GM10266 (cell line): Measurements from ENCODE around the gene RNF41.

Experiments
- DNase-seq: peaks from one replicate; pipeline ENCODE4 v3.0.0; 2012; ENCODE audit errors: extremely low spot score
- TF ChIP-seq, protein P1 (sequence below): IDR thresholded peaks from 2 replicates; pipeline ENCODE4 v1.5.1; 2012; ENCODE audit warnings: mild to moderate bottlenecking, low read depth; ENCODE audit not compliant: control insufficient read depth, insufficient read depth; ENCODE audit errors: missing control alignments

The RNF41 gene

DNA sequence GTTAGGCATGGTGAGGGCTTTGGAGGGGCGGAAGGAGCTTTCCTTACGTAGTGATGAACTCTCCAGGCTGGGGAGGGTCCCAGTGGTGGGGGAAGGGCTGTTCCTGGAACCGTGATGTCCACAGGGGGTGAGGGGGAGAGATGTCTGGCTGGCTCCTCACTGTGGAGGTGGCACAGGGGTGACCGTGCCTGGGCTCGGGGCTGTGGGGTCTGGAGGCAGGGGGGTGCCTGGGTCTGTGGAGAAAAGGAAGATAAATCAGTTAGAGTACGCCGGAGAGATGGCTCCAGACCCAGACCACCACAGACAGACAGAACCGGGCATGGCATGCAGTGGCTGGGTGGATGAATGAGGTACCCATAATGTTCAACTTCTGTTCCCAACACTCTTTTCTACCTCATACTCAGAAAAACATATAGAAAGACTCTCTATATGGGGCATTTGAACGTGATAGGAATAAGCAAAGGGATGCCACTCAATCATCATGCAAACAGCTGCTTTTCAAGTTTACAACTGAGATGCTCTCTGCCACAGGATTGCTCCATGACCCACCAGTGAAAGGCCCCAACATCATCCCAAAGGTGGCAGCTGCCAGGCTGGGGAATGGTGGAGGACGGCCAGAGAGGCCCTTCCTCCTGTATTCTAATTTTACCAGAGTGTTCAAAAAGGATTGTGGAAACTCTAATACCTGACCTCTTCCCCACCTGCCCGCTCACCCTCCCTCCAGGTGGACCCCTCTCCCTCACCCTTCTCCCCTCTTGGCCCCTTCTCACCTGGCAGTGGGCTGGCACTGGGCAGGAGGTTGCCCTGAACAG, 58.0 kb downstream of the RNF41 start:
- DNase-seq = no peak
- TF ChIP-seq, protein P1, sequence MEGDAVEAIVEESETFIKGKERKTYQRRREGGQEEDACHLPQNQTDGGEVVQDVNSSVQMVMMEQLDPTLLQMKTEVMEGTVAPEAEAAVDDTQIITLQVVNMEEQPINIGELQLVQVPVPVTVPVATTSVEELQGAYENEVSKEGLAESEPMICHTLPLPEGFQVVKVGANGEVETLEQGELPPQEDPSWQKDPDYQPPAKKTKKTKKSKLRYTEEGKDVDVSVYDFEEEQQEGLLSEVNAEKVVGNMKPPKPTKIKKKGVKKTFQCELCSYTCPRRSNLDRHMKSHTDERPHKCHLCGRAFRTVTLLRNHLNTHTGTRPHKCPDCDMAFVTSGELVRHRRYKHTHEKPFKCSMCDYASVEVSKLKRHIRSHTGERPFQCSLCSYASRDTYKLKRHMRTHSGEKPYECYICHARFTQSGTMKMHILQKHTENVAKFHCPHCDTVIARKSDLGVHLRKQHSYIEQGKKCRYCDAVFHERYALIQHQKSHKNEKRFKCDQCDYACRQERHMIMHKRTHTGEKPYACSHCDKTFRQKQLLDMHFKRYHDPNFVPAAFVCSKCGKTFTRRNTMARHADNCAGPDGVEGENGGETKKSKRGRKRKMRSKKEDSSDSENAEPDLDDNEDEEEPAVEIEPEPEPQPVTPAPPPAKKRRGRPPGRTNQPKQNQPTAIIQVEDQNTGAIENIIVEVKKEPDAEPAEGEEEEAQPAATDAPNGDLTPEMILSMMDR = no peak

DNA sequence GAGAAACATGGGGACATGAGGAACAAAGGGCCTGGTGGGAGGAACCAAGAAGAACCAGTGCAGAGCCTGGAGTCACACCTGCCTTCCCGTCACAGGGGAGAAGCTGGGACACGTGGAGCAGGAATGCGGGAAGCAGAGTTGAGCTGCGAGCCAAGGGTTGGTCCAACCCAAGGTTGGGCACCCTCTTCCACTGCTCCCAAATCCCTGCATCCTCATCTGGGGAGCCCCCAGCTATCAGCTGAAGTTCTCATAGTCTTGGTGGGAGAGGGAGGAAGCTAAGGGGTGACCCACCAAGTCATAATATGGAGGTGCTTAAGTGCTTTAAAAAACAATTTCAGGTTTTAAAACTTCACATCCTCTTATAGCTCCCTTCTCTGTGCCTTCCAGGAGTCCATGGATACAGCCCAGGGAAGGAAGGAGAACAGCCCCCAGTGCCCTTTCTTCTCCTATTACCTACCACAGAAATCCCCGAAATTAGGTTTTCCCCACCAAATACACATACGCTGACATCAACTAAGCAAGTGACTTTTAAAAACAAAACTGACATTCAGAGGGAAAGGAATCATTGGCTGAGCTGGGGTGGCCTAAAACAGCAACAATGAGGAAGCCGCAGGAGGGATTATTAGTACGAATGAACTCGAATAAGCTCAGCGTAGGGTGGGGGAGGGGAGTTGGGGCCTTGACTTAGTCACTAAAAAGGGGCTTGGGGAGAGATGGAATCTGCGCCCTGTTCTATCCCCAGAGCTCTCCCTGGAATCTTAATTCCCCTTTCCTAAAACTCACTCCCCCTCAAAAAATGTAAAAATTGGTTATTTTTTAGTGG, 59.0 kb downstream of the RNF41 start:
- TF ChIP-seq, protein P1 = no peak
- DNase-seq = no peak

DNA sequence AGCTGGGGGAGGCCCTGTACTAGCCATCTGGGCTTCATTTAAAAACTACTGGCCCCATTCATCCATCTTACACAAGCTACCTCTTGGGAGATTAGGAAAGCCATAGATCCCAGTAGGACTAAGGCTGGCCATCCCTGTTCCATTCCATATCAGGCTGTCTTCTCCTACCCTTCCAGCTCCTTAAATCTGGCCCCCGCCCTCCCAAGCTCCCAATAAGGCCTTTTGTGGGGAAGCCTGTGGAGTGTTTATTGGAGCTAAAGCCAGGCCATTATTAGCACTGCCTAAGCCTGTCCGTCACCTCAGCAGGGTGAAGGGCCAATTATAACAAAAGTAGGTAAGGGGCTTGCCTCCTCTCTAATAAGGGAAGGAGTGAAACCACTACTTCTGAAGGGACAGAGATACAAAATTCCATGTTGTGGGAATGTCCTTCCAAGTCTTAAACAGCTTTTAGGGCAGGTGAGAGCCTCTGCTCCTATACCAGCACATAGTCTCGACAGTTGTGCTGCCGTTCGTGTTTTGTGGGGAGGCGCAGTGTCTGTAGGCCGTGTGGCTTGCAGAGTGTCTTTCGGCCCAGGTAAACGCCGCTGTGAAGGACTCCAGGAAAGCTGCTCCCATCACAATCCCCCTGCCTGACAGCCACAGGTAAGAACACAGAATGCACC, 59.9 kb downstream of the RNF41 start:
- TF ChIP-seq, protein P1 = no peak
- no peak for DNase-seq

DNA sequence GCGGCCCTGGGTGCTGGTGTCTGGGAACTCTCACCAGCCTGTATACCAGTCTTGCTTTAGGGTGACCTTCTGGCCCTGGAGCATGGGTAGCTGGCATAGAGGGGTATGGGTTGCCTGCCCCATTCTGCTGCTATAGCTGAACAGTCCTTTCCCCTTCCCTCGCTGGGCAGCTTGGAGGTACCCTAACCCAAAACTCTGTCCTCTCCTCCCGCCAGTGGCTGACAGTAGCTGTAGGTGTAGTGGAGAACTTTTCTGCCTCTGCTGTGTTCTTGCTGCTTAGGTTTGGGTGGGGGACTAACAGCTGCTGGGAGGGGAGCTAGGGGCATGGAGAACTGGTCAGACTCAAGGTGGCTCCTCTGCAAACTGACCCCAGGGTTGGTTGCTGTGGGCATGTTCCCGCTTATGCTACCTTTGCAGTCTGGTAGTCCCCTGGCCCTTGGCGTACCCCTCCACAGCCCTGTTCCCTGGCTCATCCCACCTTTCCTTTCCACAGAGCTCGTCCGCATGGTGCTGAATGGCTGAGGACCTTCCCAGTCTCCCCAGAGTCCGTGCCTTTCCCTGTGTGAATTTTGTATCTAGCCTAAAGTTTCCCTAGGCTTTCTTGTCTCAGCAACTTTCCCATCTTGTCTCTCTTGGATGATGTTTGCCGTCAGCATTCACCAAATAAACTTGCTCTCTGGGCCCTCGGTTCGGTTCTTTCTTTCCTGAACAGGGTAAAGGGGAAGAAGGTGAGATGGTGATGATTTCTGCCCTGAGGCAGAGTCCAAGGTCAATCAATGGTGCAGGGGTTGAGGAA, 60.6 kb downstream of the RNF41 start:
- TF ChIP-seq, protein P1 = no peak
- no peak for DNase-seq

DNA sequence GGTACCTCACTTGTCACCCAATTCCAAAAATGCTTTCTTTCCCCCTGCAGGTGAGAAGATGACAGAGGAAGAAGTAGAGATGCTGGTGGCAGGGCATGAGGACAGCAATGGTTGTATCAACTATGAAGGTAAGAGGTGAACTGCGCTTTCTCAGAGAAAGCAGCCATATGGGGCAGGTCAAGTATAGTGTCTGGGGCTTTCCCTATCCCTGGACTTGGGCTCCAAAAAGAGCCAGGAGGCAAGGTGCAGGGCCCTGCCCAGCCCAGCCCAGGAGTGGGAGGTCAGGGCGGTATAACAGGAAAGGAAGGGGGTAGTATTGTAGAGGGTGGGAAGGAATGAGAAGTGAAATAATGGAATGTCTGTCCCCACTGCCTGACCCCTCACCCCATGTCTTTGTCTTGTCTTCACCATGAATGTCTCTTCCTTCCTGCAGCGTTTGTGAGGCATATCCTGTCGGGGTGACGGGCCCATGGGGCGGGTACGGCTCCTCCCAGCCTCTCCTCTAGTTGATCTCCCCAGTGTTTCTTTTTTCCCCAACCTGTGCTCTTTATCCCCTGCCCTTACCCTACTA, 61.4 kb downstream of the RNF41 start:
- DNase-seq = no peak

More for the DNA sequence above, 61.4 kb downstream of the RNF41 start:
- TF ChIP-seq, protein P1 = no peak
